ENCODE results near the gene PPP1R9B.

- no peak for TF ChIP-seq POLR2A (IDR thresholded peaks at IDR 0.05)
- TF ChIP-seq CTCF (IDR thresholded peaks at IDR 0.05) = no peak
- no peak for TF ChIP-seq EP300 (IDR thresholded peaks at IDR 0.05)
Measured at GRCh38 chr17:50169881-50170459, 19.5 kb upstream of the PPP1R9B start.

All from tibial nerve (tissue), 4 donors.